ENCODE results near the gene INPP5B.
A peak's percentile ranks its signal among the peaks of the same experiment; 100 is the strongest.

DNA sequence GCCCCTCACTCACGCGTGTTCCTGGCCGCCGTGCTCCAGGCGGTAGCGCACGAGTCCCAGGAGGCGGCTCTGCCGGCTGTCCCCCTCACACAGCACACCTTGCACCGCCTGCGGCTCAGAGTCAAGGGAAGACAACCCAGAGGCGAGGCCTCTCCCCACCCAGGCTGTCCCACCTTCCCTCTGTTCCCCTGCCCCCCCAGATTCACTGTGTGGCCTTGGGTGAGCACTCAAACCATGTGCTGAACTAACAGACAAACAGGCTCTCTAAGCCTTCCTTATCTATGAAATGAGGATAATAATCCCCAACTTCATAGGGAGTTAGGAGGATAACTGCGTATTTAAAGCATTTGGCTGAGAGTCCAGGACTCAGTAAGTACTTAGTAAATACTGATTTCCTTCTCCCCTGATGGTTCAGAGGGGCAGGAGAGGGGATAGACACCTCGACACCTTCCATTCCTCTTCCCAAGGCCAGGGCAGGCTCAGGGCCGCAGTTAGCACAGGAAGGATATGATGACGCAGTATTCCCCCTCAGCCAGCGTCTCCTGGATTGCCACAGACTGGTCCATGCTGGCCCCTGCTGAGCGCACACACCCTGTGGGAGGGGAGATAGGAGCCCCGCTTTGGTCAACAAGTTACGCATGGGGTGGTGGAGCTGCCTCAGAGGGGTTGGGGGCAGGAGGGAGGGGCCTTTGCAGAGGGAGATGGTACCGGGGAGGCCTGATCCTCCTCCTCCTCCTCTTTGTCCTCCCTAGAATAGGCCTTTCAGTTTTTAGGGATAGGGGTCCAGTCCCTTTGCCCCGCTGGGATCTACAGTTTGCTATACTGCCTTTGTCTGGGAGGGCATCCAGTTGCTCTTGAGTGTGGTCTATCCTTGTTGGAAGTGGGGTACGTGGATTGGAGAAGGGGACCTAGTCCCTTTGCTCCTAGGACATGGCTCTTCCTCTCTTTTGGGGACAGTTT lies 830 bp downstream of the INPP5B start:
- peak; percentile 3; the same call in 1 of the 2 replicates for TF ChIP-seq POLR2A (conservative IDR thresholded peaks at IDR 0.05)
- peak; percentile 56; the same call in 1 of the 2 replicates for TF ChIP-seq MAX (CRISPR knock-in tag; IDR thresholded peaks at IDR 0.05)
- no peak for TF ChIP-seq HNRNPK (IDR thresholded peaks at IDR 0.05; ENCODE audit: low read depth, low read length, poor library complexity, severe bottlenecking)
- TF ChIP-seq ZNF644 (tag; IDR thresholded peaks at IDR 0.05; ENCODE audit: low read depth), result no peak
- TF ChIP-seq PCBP1 (IDR thresholded peaks at IDR 0.05; ENCODE audit: low read depth, low read length, poor library complexity, severe bottlenecking), result no peak
- no peak for TF ChIP-seq NR0B1 (IDR thresholded peaks at IDR 0.05; ENCODE audit: partially characterized antibody)
- peak; percentile 72 for TF ChIP-seq CREB1 (IDR thresholded peaks at IDR 0.05)
- TF ChIP-seq CREB1 (CRISPR knock-in tag; IDR thresholded peaks at IDR 0.05), result peak; percentile 62; the same call in 1 of the 2 replicates

Data from K562 (cell line).